GM12878 (cell line): ENCODE measurements around the gene PTPRU. TPM values are rescaled to one million over a fixed set of nuclear protein-coding genes. Genes with fewer than 3 reads are reported as not detected.

Experiments used
- ATAC-seq: fragments of 200-7000 bp; cut with Tn5 transposase; 3 replicates; pipeline ENCODE4 v1.9.1; 2020; ENCODE audit warnings: mild to moderate bottlenecking, moderate library complexity
- BruUV-seq: library from RNA; stranded (reverse); fragments of 400-500 nt; replicated peaks from 2 replicates; lab custom pipeline; 2021; lab: Mats Ljungman, UMichigan
- CTCF ChIA-PET: fragments of 300-600 bp; sonication (Branson Sonifier 250); formaldehyde crosslinking; extraction: SDS; loops from one replicate; lab custom pipeline; 2021; ENCODE audit warnings: inconsistent platforms; lab: Yijun Ruan, JAX
- POLR2A ChIA-PET: fragments of 350-600 bp; formaldehyde crosslinking; extraction: SDS; loops from one replicate; lab custom pipeline; 2021; ENCODE audit warnings: inconsistent platforms; lab: Charles Lee
- RAD21 ChIA-PET: fragments of 300-600 bp; sonication (Branson Sonifier 250); formaldehyde crosslinking; loops from one replicate; lab custom pipeline; 2023; ENCODE audit warnings: antibody characterized with exemption; ENCODE audit not compliant: unreplicated experiment; lab: Charles Lee
- SMC1A ChIA-PET: fragments of 300-600 bp; sonication (Branson Sonifier 250); formaldehyde crosslinking; loops from one replicate; lab custom pipeline; 2023; ENCODE audit not compliant: unreplicated experiment, uncharacterized antibody; lab: Charles Lee
- DNase-seq: peaks from one replicate; pipeline ENCODE4 v3.0.0-alpha.2; 2011; ENCODE audit warnings: low read depth, low spot score
- FAIRE-seq: peaks from 3 replicates; lab custom pipeline; 2011; peaks lifted over from hg19 to GRCh38; lab: Jason Lieb, UNC
- H2AFZ ChIP-seq: 2 replicates; pipeline ENCODE4 v1.6.0; 2011; ENCODE audit warnings: low read depth, low read length, control low read depth; ENCODE audit not compliant: control insufficient read depth
- H3K27ac ChIP-seq: 2 replicates; pipeline ENCODE4 v1.5.1; 2011; ENCODE audit warnings: control low read depth; ENCODE audit not compliant: control insufficient read depth, insufficient read depth
- H3K27me3 ChIP-seq, 2 experiments: replicated peaks in 1 of 2; 2 replicates each; pipeline versions ENCODE4 v1.6.0 to v1.6.1; 2011; ENCODE audit warnings: low read length in 1 of 2; ENCODE audit not compliant: control insufficient read depth in 2 of 2, insufficient read depth in 2 of 2
- H3K36me3 ChIP-seq, 2 experiments: 2 replicates each; pipeline ENCODE4 v1.5.1; 2011; ENCODE audit warnings: low read length in 1 of 2; ENCODE audit not compliant: control insufficient read depth in 2 of 2, insufficient read depth in 2 of 2
- H3K4me1 ChIP-seq: 2 replicates; pipeline ENCODE4 v1.6.1; 2011; ENCODE audit warnings: mild to moderate bottlenecking, low read length, moderate library complexity, mixed read lengths; ENCODE audit not compliant: control insufficient read depth, insufficient read depth
- H3K4me2 ChIP-seq: 2 replicates; pipeline ENCODE4 v1.6.0; 2011; ENCODE audit warnings: control low read depth; ENCODE audit not compliant: control insufficient read depth, insufficient read depth
- H3K4me3 ChIP-seq: fragments of 200-600 bp; sonication (generic); 2 replicates; pipeline ENCODE4 v1.5.1; 2016
- H3K79me2 ChIP-seq: 2 replicates; pipeline ENCODE4 v1.6.0; 2011; ENCODE audit warnings: low read length; ENCODE audit not compliant: control insufficient read depth, insufficient read depth
- H3K9ac ChIP-seq: 2 replicates; pipeline ENCODE4 v1.8.0; 2011; ENCODE audit warnings: low read length, control low read depth, mixed read lengths; ENCODE audit not compliant: control insufficient read depth, insufficient read depth
- H3K9me3 ChIP-seq: replicated peaks from 3 replicates; pipeline ENCODE4 v1.5.1; 2011; ENCODE audit warnings: mild to moderate bottlenecking, low read length; ENCODE audit not compliant: control insufficient read depth, insufficient read depth
- H4K20me1 ChIP-seq: 2 replicates; pipeline ENCODE4 v1.6.0; 2011; ENCODE audit not compliant: control insufficient read depth, insufficient read depth
- ATF7 ChIP-seq: fragments of 450-650 bp; IDR thresholded peaks from 2 replicates; pipeline ENCODE4 v1.6.1; 2016; ENCODE audit warnings: low read depth, mild to moderate bottlenecking
- CHD2 ChIP-seq: IDR thresholded peaks from 2 replicates; pipeline ENCODE4 v1.6.1; 2011; ENCODE audit warnings: low read depth, low read length, improper control_type of control experiment, borderline replicate concordance
- ESRRA ChIP-seq: IDR thresholded peaks from 2 replicates; pipeline ENCODE4 v1.6.1; 2012; ENCODE audit warnings: mild to moderate bottlenecking, low read length, improper control_type of control experiment
- FOS ChIP-seq: IDR thresholded peaks from 3 replicates; pipeline ENCODE4 v1.6.1; 2011; ENCODE audit warnings: borderline replicate concordance; ENCODE audit not compliant: insufficient read length; ENCODE audit errors: extremely low read depth
- MYC ChIP-seq: IDR thresholded peaks from 2 replicates; pipeline ENCODE4 v1.6.1; 2011; ENCODE audit warnings: mild to moderate bottlenecking, low read length, moderate library complexity, inconsistent platforms; ENCODE audit not compliant: insufficient read depth, insufficient replicate concordance, insufficient read length, severe bottlenecking
- NFYB ChIP-seq: IDR thresholded peaks from 2 replicates; pipeline ENCODE4 v1.6.1; 2011; ENCODE audit warnings: low read depth, mild to moderate bottlenecking, low read length, improper control_type of control experiment, moderate library complexity; ENCODE audit not compliant: insufficient read depth
- NR2C2 ChIP-seq: IDR thresholded peaks from 2 replicates; pipeline ENCODE4 v1.6.1; 2011; ENCODE audit warnings: borderline replicate concordance, low read depth; ENCODE audit not compliant: control insufficient read depth, insufficient read length
- SREBF1 ChIP-seq: IDR thresholded peaks from 2 replicates; pipeline ENCODE4 v1.6.1; 2012; ENCODE audit warnings: mild to moderate bottlenecking, low read length
- SRF ChIP-seq, 2 experiments: IDR thresholded peaks; 2 replicates each; pipeline ENCODE4 v1.6.1; 2011; ENCODE audit warnings: low read depth in 2 of 2, low read length in 2 of 2, mild to moderate bottlenecking in 1 of 2, moderate library complexity in 1 of 2
- SUZ12 ChIP-seq: fragments of 200-600 bp; sonication (generic); IDR thresholded peaks from one replicate; pipeline ENCODE4 v1.6.1; 2018; ENCODE audit warnings: antibody characterized with exemption, mild to moderate bottlenecking; ENCODE audit not compliant: unreplicated experiment
- WRNIP1 ChIP-seq: IDR thresholded peaks from 2 replicates; pipeline ENCODE4 v1.6.1; 2011; ENCODE audit warnings: low read depth, low read length, improper control_type of control experiment, borderline replicate concordance
- ZBED1 ChIP-seq: IDR thresholded peaks from 2 replicates; pipeline ENCODE4 v1.6.1; 2016; ENCODE audit warnings: borderline replicate concordance
- ZNF384 ChIP-seq: IDR thresholded peaks from 2 replicates; pipeline ENCODE4 v1.6.1; 2012; ENCODE audit warnings: low read depth, mild to moderate bottlenecking, low read length, improper control_type of control experiment, borderline replicate concordance
- WGBS: methylation state at CpG from one replicate; pipeline ENCODE4 v1.1.6; 2016; ENCODE audit warnings: low lambda C conversion rate; ENCODE audit not compliant: insufficient replicate concordance, insufficient coverage; ENCODE audit errors: missing lambda C conversion rate; 5-methylcytosine and 5-hydroxymethylcytosine counted together
- in situ Hi-C: fragments of 300-500 bp; cut with MboI; formaldehyde crosslinking; loops from 9 replicates; pipeline ENCODE4 v1.14.3; 2018; ENCODE audit warnings: mixed read lengths
- intact Hi-C: fragments of 100-400 bp; cut with micrococcal nuclease; formaldehyde crosslinking; loops from one replicate; pipeline ENCODE4 v1.14.2; 2022; ENCODE audit not compliant: unreplicated experiment
- polyA plus RNA-seq, 11 experiments: library from polyadenylated mRNA; depleted of rRNA in 4 of 11; unstranded in 6 of 11; stranded (reverse) in 5 of 11; fragments of >200 nt; fragmentation: Nextera tagmentation in 4 of 11; fragmentation: Illumina TruSeq in 1 of 11; extraction: Ambion mirVana in 4 of 11; extraction: Trizol in 1 of 11; gene quantifications; 1 replicate in 1 of 11; 2 replicates in 10 of 11; pipeline versions ENCODE4 v1.2.1 to v1.2.3, GENCODE V29; 2011 to 2016; ENCODE audit warnings: inconsistent platforms in 2 of 11, missing spikeins in 2 of 11, low read depth in 1 of 11
- total RNA-seq, 4 experiments: library from RNA; depleted of rRNA in 3 of 4; stranded (reverse); fragments of >200 nt in 3 of 4; fragmentation: Illumina TruSeq in 1 of 4; extraction: Trizol in 1 of 4; gene quantifications; 2 replicates each; pipeline versions ENCODE4 v1.2.1 to v1.2.3, GENCODE V29; 2013 to 2021
- TF ChIP-seq, protein P1 (sequence below): fragments of 450-650 bp; IDR thresholded peaks from 2 replicates; pipeline ENCODE4 v1.6.1; 2014; ENCODE audit warnings: mild to moderate bottlenecking
- TF ChIP-seq, protein P2 (sequence below): fragments of 450-650 bp; IDR thresholded peaks from 2 replicates; pipeline ENCODE4 v1.6.1; 2017; ENCODE audit warnings: mild to moderate bottlenecking, low read depth, inconsistent platforms; ENCODE audit not compliant: poor library complexity, severe bottlenecking
- TF ChIP-seq, protein P3 (sequence below): IDR thresholded peaks from 2 replicates; pipeline ENCODE4 v1.6.1; 2012; ENCODE audit warnings: low read depth, low read length, improper control_type of control experiment
- TF ChIP-seq, protein P4 (sequence below): fragments of 450-650 bp; IDR thresholded peaks from 2 replicates; pipeline ENCODE4 v1.6.1; 2018; ENCODE audit warnings: borderline replicate concordance, mild to moderate bottlenecking; ENCODE audit not compliant: partially characterized antibody

The PTPRU gene
- total and polyA plus RNA-seq, 10 of the 15 experiments (the other 5 are each of a cell fraction or from before 2014, with no cell fraction given) = 0.04 to 2.5 (median 0.73) TPM

DNA sequence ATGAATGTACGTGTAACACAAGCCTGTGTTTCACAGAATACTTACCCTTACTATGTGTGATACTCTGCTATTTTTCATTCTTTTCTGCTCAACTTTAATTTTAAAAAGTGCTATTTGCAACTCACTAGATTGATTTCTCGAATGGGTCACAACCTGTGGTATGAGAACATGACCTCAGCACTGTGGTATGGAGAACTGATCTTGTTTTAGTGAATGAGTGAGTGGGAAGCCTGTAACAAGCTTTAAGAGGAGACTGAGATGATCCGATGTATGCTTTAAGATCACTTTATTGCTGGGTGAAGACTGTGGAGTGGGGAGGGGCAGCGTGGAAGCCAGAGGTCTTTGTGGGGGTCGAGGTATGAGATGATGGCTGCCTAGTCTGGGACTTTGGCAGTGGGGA is 27.1 kb upstream of the PTPRU start:
- ChIA-PET POLR2A (interaction anchor here (1.2 to 1.5 kb wide), 2 partner anchors 27 to 29 kb away, joined by 4 read pairs; partner anchors contain the start of gene SRSF4), RAD21 (interaction anchor here (1.7 kb wide), 1 partner anchor 9 kb away, joined by 5 read pairs; no protein-coding TSS in a partner anchor), SMC1A (interaction anchor here (0.6 to 0.9 kb wide), 2 partner anchors 24 to 29 kb away, joined by 3 read pairs; no protein-coding TSS in a partner anchor), CTCF (interaction anchor here (1.2 to 1.8 kb wide), 4 partner anchors 325 to 424 kb away, joined by 3 to 10 read pairs (median 6); no protein-coding TSS in a partner anchor)
- Histone ChIP-seq H3K4me2 (no peak overlapping the region), H3K36me3 (peaks cover 2 to 4% of the 10 kb centered on the region in 2 experiments; a peak in 1 of 4 replicates), H4K20me1 (no peaks in the 10 kb centered on the region), H2AFZ (no peak overlapping the region), H3K79me2 (no peaks in the 10 kb centered on the region), H3K4me3 (no peak overlapping the region), H3K27me3 (no peaks in the 10 kb centered on the region), H3K4me1 (peaks cover 13% of the 10 kb centered on the region; the same call in 1 of the 2 replicates), H3K27ac (peak overlapping the region; percentile 75; the same call in 1 of the 2 replicates), H3K9me3 (no peaks in the 10 kb centered on the region), H3K9ac (no peak overlapping the region)
- intact Hi-C loops (loop anchor here (10.0 kb wide), 1 partner anchor 424 kb away; no protein-coding TSS in a partner anchor), in situ Hi-C loops (no loop called here)
- no TSS peak for BruUV-seq
- FAIRE-seq (no peak), ATAC-seq (no peak), DNase-seq (no peak)
- 100% methylated on average over 5 of the region's 5 CpGs for WGBS
- TF ChIP-seq, protein P1, sequence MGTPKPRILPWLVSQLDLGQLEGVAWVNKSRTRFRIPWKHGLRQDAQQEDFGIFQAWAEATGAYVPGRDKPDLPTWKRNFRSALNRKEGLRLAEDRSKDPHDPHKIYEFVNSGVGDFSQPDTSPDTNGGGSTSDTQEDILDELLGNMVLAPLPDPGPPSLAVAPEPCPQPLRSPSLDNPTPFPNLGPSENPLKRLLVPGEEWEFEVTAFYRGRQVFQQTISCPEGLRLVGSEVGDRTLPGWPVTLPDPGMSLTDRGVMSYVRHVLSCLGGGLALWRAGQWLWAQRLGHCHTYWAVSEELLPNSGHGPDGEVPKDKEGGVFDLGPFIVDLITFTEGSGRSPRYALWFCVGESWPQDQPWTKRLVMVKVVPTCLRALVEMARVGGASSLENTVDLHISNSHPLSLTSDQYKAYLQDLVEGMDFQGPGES = no peak
- TF ChIP-seq SUZ12 = no peak
- TF ChIP-seq SREBF1 = no peak
- no peak for TF ChIP-seq ZNF384
- TF ChIP-seq ZBED1 = no peak
- no peak for TF ChIP-seq NR2C2
- TF ChIP-seq ATF7 = no peak
- TF ChIP-seq WRNIP1 = no peak
- no peak for TF ChIP-seq ESRRA
- no peak for TF ChIP-seq NFYB
- TF ChIP-seq, protein P2, sequence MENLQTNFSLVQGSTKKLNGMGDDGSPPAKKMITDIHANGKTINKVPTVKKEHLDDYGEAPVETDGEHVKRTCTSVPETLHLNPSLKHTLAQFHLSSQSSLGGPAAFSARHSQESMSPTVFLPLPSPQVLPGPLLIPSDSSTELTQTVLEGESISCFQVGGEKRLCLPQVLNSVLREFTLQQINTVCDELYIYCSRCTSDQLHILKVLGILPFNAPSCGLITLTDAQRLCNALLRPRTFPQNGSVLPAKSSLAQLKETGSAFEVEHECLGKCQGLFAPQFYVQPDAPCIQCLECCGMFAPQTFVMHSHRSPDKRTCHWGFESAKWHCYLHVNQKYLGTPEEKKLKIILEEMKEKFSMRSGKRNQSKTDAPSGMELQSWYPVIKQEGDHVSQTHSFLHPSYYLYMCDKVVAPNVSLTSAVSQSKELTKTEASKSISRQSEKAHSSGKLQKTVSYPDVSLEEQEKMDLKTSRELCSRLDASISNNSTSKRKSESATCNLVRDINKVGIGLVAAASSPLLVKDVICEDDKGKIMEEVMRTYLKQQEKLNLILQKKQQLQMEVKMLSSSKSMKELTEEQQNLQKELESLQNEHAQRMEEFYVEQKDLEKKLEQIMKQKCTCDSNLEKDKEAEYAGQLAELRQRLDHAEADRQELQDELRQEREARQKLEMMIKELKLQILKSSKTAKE = no peak
- TF ChIP-seq SRF (IDR thresholded peaks at IDR 0.05; ENCODE audit: low read depth in 2 of 2, low read length in 2 of 2) = no peak
- TF ChIP-seq, protein P3, sequence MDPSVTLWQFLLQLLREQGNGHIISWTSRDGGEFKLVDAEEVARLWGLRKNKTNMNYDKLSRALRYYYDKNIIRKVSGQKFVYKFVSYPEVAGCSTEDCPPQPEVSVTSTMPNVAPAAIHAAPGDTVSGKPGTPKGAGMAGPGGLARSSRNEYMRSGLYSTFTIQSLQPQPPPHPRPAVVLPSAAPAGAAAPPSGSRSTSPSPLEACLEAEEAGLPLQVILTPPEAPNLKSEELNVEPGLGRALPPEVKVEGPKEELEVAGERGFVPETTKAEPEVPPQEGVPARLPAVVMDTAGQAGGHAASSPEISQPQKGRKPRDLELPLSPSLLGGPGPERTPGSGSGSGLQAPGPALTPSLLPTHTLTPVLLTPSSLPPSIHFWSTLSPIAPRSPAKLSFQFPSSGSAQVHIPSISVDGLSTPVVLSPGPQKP = no peak
- no peak for TF ChIP-seq FOS
- TF ChIP-seq CHD2 = no peak
- TF ChIP-seq, protein P4, sequence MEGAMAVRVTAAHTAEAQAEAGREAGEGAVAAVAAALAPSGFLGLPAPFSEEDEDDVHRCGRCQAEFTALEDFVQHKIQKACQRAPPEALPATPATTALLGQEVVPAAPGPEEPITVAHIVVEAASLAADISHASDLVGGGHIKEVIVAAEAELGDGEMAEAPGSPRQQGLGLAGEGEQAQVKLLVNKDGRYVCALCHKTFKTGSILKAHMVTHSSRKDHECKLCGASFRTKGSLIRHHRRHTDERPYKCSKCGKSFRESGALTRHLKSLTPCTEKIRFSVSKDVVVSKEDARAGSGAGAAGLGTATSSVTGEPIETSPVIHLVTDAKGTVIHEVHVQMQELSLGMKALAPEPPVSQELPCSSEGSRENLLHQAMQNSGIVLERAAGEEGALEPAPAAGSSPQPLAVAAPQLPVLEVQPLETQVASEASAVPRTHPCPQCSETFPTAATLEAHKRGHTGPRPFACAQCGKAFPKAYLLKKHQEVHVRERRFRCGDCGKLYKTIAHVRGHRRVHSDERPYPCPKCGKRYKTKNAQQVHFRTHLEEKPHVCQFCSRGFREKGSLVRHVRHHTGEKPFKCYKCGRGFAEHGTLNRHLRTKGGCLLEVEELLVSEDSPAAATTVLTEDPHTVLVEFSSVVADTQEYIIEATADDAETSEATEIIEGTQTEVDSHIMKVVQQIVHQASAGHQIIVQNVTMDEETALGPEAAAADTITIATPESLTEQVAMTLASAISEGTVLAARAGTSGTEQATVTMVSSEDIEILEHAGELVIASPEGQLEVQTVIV = no peak
- TF ChIP-seq MYC = no peak
